HG03064 (cell line): ENCODE measurements around the gene SCAF1.
"Not testable (repeated sequence)": the region's sequence is repeated elsewhere in the genome, so short reads cannot be mapped to it uniquely, and the experiment has no call there.

Experiments
- ATAC-seq: cut with Tn5 transposase; IDR thresholded peaks from one replicate; pipeline ENCODE4 v1.9.1; 2021; ENCODE audit warnings: low read depth; ENCODE audit not compliant: unreplicated experiment

SCAF1 gene

GRCh38 chr19:49613374-49613773 is 28.6 kb upstream of the SCAF1 start:
- no peak for ATAC-seq

- ATAC-seq: no peak
Observed at GRCh38 chr19:49614096-49614833, 27.7 kb upstream of the SCAF1 start.

- no peak for ATAC-seq
Observed at GRCh38 chr19:49615861-49616260, 26.1 kb upstream of the SCAF1 start.

- no peak for ATAC-seq
Observed at GRCh38 chr19:49616532-49616931, 25.5 kb upstream of the SCAF1 start.

- no peak for ATAC-seq
Observed at GRCh38 chr19:49616945-49617344, 25.1 kb upstream of the SCAF1 start.

- not testable (repeated sequence) for ATAC-seq
Observed at GRCh38 chr19:49617860-49618259, 24.1 kb upstream of the SCAF1 start.

- no peak for ATAC-seq
Observed at GRCh38 chr19:49624967-49625910, 16.8 kb upstream of the SCAF1 start.

GRCh38 chr19:49626226-49626625 is 15.8 kb upstream of the SCAF1 start:
- ATAC-seq: no peak

GRCh38 chr19:49629659-49630058 is 12.3 kb upstream of the SCAF1 start:
- no peak for ATAC-seq

- ATAC-seq: no peak
Observed at GRCh38 chr19:49631014-49631588, 10.9 kb upstream of the SCAF1 start.

- no peak for ATAC-seq
Observed at GRCh38 chr19:49631610-49632192, 10.3 kb upstream of the SCAF1 start.

GRCh38 chr19:49632576-49632975 is 9.4 kb upstream of the SCAF1 start:
- no peak for ATAC-seq

GRCh38 chr19:49633273-49633672 is 8.7 kb upstream of the SCAF1 start:
- ATAC-seq: not testable (repeated sequence)

GRCh38 chr19:49635530-49636232 is 6.3 kb upstream of the SCAF1 start:
- no peak for ATAC-seq

- no peak for ATAC-seq
Observed at GRCh38 chr19:49636233-49636932, 5.6 kb upstream of the SCAF1 start.

GRCh38 chr19:49637821-49638738 is 3.9 kb upstream of the SCAF1 start:
- ATAC-seq: no peak

- no peak for ATAC-seq
Observed at GRCh38 chr19:49639401-49640112, 2.5 kb upstream of the SCAF1 start.
